Endodermal cell (in vitro differentiated cells): ENCODE data around the gene RGPD6. TPM values are rescaled to one million over a fixed set of nuclear protein-coding genes. Genes with fewer than 3 reads are reported as not detected.
"Not testable (repeated sequence)": the region's sequence is repeated elsewhere in the genome, so short reads cannot be mapped to it uniquely, and the experiment has no call there.

Experiments
- DNase-seq: peaks from one replicate; pipeline ENCODE4 v3.0.0-alpha.2; 2017
- H3K27ac ChIP-seq: 2 replicates; pipeline ENCODE4 v1.5.1; 2013; ENCODE audit warnings: mild to moderate bottlenecking, low read depth, low read length, moderate library complexity
- H3K27me3 ChIP-seq: 2 replicates; pipeline ENCODE4 v1.6.1; 2013; ENCODE audit warnings: mild to moderate bottlenecking, low read length, moderate library complexity; ENCODE audit not compliant: insufficient read depth, control insufficient read depth, poor library complexity, severe bottlenecking
- H3K36me3 ChIP-seq: 2 replicates; pipeline ENCODE4 v1.7.0; 2013; ENCODE audit warnings: mild to moderate bottlenecking, low read length, moderate library complexity; ENCODE audit not compliant: control insufficient read depth, insufficient read depth
- H3K4me1 ChIP-seq: one replicate; pipeline ENCODE4 v1.7.0; 2013; ENCODE audit warnings: low read length; ENCODE audit not compliant: control insufficient read depth, insufficient read depth
- H3K4me3 ChIP-seq: 2 replicates; pipeline ENCODE4 v1.5.1; 2013; ENCODE audit warnings: mild to moderate bottlenecking, low read length, moderate library complexity
- H3K9ac ChIP-seq: 2 replicates; pipeline ENCODE4 v1.6.1; 2013; ENCODE audit warnings: mild to moderate bottlenecking, low read length, moderate library complexity; ENCODE audit not compliant: poor library complexity, severe bottlenecking; ENCODE audit errors: extremely low read depth
- H3K9me3 ChIP-seq: 2 replicates; pipeline ENCODE4 v1.6.1; 2013; ENCODE audit warnings: mild to moderate bottlenecking, low read length, moderate library complexity; ENCODE audit not compliant: control insufficient read depth
- H3K27ac Mint-ChIP-seq: 2 replicates; pipeline ENCODE4 v1.8.0; 2020; ENCODE audit warnings: mixed read lengths
- H3K27me3 Mint-ChIP-seq: 2 replicates; pipeline ENCODE4 v1.8.0; 2021; ENCODE audit warnings: mild to moderate bottlenecking, mixed read lengths; ENCODE audit not compliant: insufficient read depth
- H3K36me3 Mint-ChIP-seq: 2 replicates; pipeline ENCODE4 v1.8.0; 2020; ENCODE audit warnings: low read depth, mixed read lengths
- H3K4me1 Mint-ChIP-seq: 2 replicates; pipeline ENCODE4 v1.8.0; 2020; ENCODE audit warnings: mixed read lengths
- H3K4me3 Mint-ChIP-seq: 2 replicates; pipeline ENCODE4 v1.8.0; 2020; ENCODE audit warnings: mild to moderate bottlenecking, moderate library complexity, mixed read lengths
- H3K9me3 Mint-ChIP-seq: 2 replicates; pipeline ENCODE4 v1.8.0; 2020; ENCODE audit warnings: mild to moderate bottlenecking, mixed read lengths
- WGBS, 2 experiments: methylation state at CpG; one replicate each; pipeline versions ENCODE4 v1.1.5 to v1.1.7; 2013; ENCODE audit warnings: missing lambda C conversion rate in 2 of 2, mixed read lengths in 1 of 2; ENCODE audit not compliant: insufficient coverage in 1 of 2, insufficient read length in 1 of 2; 5-methylcytosine and 5-hydroxymethylcytosine counted together
- total RNA-seq, 2 donors: library from RNA; stranded (reverse); fragmentation: NEBNext Ultra II Directional in 1 of 2; extraction: Animal tissue kit (Norgen Biotek cat#: 25700) in 1 of 2; gene quantifications; 2 replicates in 1 of 2; 3 replicates in 1 of 2; pipeline ENCODE4 v1.2.1, GENCODE V29; 2021

RGPD6 gene
- total RNA-seq, 2 donors from 2014 or later, result 33.7 to 58.0 TPM

- H3K9ac ChIP-seq, H3K4me1 ChIP-seq, H3K36me3 ChIP-seq, H3K27me3 Mint-ChIP-seq, H3K27ac ChIP-seq, H3K27ac Mint-ChIP-seq, H3K9me3 ChIP-seq, H3K4me3 Mint-ChIP-seq, H3K4me1 Mint-ChIP-seq, H3K4me3 ChIP-seq, H3K9me3 Mint-ChIP-seq, DNase-seq, H3K27me3 ChIP-seq, H3K36me3 Mint-ChIP-seq: not testable (repeated sequence)
- WGBS, 2 experiments, result 88 to 100% methylated on average over 2 to 5 of the region's 12 CpGs
Measured at GRCh38 chr2:110605057-110605456, 28.0 kb upstream of the RGPD6 start.

DNA sequence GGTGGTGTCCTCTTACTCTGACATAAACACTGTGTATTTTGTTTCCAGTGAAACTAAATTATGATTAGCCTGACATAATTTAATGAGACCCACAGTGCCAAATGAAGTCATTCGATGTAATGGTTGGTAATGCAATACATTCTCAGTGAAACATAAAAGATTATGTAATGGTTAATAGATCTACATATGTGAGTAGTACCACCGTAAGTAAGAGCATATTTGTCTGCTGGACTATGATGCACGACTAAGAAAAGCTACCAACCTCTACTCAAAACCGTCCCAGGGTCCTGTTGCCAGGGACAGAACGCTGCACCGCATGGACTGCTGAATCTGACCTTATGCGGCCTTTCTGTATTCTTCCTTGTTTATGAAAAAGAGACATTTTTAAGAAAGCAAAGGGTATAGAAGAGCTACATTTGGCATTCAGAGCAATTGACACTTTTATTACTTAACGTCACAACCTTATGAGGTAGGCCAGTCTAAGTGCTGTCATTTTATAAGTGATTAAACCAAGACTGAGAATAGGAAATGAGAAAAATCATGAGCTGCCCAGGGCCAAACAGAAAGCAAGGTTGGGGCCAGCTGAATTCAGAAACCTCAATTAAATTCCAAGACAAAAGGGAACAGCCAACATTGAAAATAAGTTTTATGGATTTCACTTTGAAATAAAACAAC, 27.0 kb upstream of the RGPD6 start:
- not testable (repeated sequence) for H3K9me3 ChIP-seq, DNase-seq, H3K27me3 ChIP-seq, H3K4me1 Mint-ChIP-seq, H3K4me3 ChIP-seq, H3K9ac ChIP-seq, H3K4me1 ChIP-seq, H3K27ac Mint-ChIP-seq, H3K36me3 Mint-ChIP-seq, H3K36me3 ChIP-seq, H3K9me3 Mint-ChIP-seq, H3K27me3 Mint-ChIP-seq, H3K4me3 Mint-ChIP-seq, H3K27ac ChIP-seq
- no CpG with 5 or more reads among the region's 8 CpGs for WGBS, 2 experiments

GRCh38 chr2:110602139-110602538, 25.1 kb upstream of the RGPD6 start:
- not testable (repeated sequence) for H3K27me3 ChIP-seq, H3K4me1 Mint-ChIP-seq, H3K4me3 ChIP-seq, H3K36me3 ChIP-seq, DNase-seq, H3K36me3 Mint-ChIP-seq, H3K9me3 ChIP-seq, H3K9me3 Mint-ChIP-seq, H3K9ac ChIP-seq, H3K27ac ChIP-seq, H3K27me3 Mint-ChIP-seq, H3K27ac Mint-ChIP-seq, H3K4me3 Mint-ChIP-seq, H3K4me1 ChIP-seq
- 100% methylated on average over 3 of the region's 9 CpGs; no CpG with 5 or more reads in 1 of the 2 experiments for WGBS, 2 experiments

- not testable (repeated sequence) for H3K36me3 ChIP-seq, DNase-seq, H3K27me3 ChIP-seq, H3K4me1 Mint-ChIP-seq, H3K4me1 ChIP-seq, H3K9me3 ChIP-seq, H3K9me3 Mint-ChIP-seq, H3K27ac Mint-ChIP-seq, H3K4me3 ChIP-seq, H3K36me3 Mint-ChIP-seq, H3K27me3 Mint-ChIP-seq, H3K9ac ChIP-seq, H3K27ac ChIP-seq, H3K4me3 Mint-ChIP-seq
- WGBS, 2 experiments, result no CpG with 5 or more reads among the region's 2 CpGs
Measured at GRCh38 chr2:110591973-110592372, 15.0 kb upstream of the RGPD6 start.

- H3K4me1 ChIP-seq, H3K4me3 ChIP-seq, H3K9me3 ChIP-seq, H3K4me1 Mint-ChIP-seq, H3K27me3 ChIP-seq, H3K36me3 Mint-ChIP-seq, H3K27me3 Mint-ChIP-seq, H3K36me3 ChIP-seq, H3K4me3 Mint-ChIP-seq, H3K9me3 Mint-ChIP-seq, DNase-seq, H3K27ac Mint-ChIP-seq, H3K9ac ChIP-seq, H3K27ac ChIP-seq: not testable (repeated sequence)
- WGBS, 2 experiments, result no CpG with 5 or more reads among the region's 15 CpGs
Measured at GRCh38 chr2:110589677-110590330, 12.8 kb upstream of the RGPD6 start.

DNA sequence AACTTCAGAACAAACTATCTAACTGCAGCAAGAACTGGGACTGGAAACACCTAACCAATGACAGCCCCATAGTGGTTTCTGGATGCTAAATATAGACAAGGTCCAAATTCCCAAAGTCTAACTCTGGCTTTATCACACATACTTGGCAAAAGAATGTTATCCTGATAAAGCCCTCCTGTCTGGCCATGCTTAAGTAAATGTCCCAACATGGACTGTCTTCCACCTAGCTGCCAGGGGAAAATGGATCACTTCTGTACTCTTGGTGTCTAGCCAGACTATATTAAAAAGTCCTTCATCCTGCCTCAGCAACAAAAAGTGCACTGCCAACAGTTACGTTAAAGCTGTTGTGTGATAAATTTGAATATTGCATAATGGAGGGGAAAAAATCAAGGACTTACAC, 11.5 kb upstream of the RGPD6 start:
- not testable (repeated sequence) for H3K27me3 Mint-ChIP-seq, H3K9me3 Mint-ChIP-seq, H3K36me3 ChIP-seq, H3K27ac ChIP-seq, DNase-seq, H3K9ac ChIP-seq, H3K27me3 ChIP-seq, H3K4me1 ChIP-seq, H3K36me3 Mint-ChIP-seq, H3K4me3 ChIP-seq, H3K4me3 Mint-ChIP-seq, H3K9me3 ChIP-seq, H3K27ac Mint-ChIP-seq, H3K4me1 Mint-ChIP-seq
- no CpG with 5 or more reads among the region's 1 CpG for WGBS, 2 experiments
